NCI-H526 treated with DMSO at 0.1 percent for 48 hours (cell line): Measurements from ENCODE around the gene FREM1.

Experiments
- DNase-seq: peaks from one replicate; lab custom pipeline; 2025; lab: John Stamatoyannopoulos, UW

Gene FREM1

GRCh38 chr9:14761584-14761983, 148.6 kb downstream of the FREM1 start:
- no peak for DNase-seq

- DNase-seq = no peak
These were observed 150.2 kb downstream of the FREM1 start for GRCh38 chr9:14760060-14760459.

GRCh38 chr9:14756291-14756690, 153.9 kb downstream of the FREM1 start:
- no peak for DNase-seq

GRCh38 chr9:14752871-14753270, 157.4 kb downstream of the FREM1 start:
- no peak for DNase-seq

- DNase-seq = no peak
These were observed 158.0 kb downstream of the FREM1 start for GRCh38 chr9:14752271-14752670.

- no peak for DNase-seq
These were observed 159.4 kb downstream of the FREM1 start for GRCh38 chr9:14750821-14751220.

- DNase-seq = no peak
These were observed 160.5 kb downstream of the FREM1 start for GRCh38 chr9:14749741-14750211.

GRCh38 chr9:14748373-14748772, 161.9 kb downstream of the FREM1 start:
- DNase-seq = no peak

GRCh38 chr9:14747111-14747510, 163.1 kb downstream of the FREM1 start:
- no peak for DNase-seq

- DNase-seq = no peak
These were observed 163.6 kb downstream of the FREM1 start for GRCh38 chr9:14746626-14747025.

- DNase-seq = no peak
These were observed 165.5 kb downstream of the FREM1 start for GRCh38 chr9:14744768-14745167.

- no peak for DNase-seq
These were observed 168.9 kb downstream of the FREM1 start for GRCh38 chr9:14741369-14741768.

- DNase-seq = no peak
These were observed 177.1 kb downstream of the FREM1 start for GRCh38 chr9:14733133-14733532.

GRCh38 chr9:14731294-14731981, 178.8 kb downstream of the FREM1 start:
- DNase-seq = no peak

GRCh38 chr9:14730461-14730898, 179.7 kb downstream of the FREM1 start:
- DNase-seq = no peak

- no peak for DNase-seq
These were observed 186.9 kb downstream of the FREM1 start for GRCh38 chr9:14723301-14723700.

GRCh38 chr9:14722391-14723035, 187.7 kb downstream of the FREM1 start, which contains the start of gene CER1:
TSS of gene CER1 (minus strand) at chr9:14722733. CDS start at chr9:14722672, 61 bp downstream.
- DNase-seq = no peak

GRCh38 chr9:14719231-14719923, 190.9 kb downstream of the FREM1 start:
- no peak for DNase-seq

- DNase-seq = no peak
These were observed 195.1 kb downstream of the FREM1 start for GRCh38 chr9:14715102-14715501.

GRCh38 chr9:14713187-14713767, 197.0 kb downstream of the FREM1 start:
- no peak for DNase-seq

- no peak for DNase-seq
These were observed 199.4 kb downstream of the FREM1 start for GRCh38 chr9:14710804-14711203.

GRCh38 chr9:14706530-14707140, 203.6 kb downstream of the FREM1 start:
- DNase-seq = no peak
